MM.1S (cell line): ENCODE measurements around the gene GAS2L1.

Experiments
- DNase-seq: peaks from one replicate; pipeline ENCODE4 v3.0.0-alpha.2; 2015
- H2AFZ ChIP-seq: fragments of 300-600 bp; sonication (generic); 2 replicates; pipeline ENCODE4 v1.6.0; 2016; ENCODE audit warnings: antibody characterized with exemption, low read length
- H3F3A ChIP-seq: fragments of 300-600 bp; sonication (generic); 2 replicates; pipeline ENCODE4 v1.6.1; 2016; ENCODE audit warnings: mild to moderate bottlenecking, antibody characterized with exemption, low read length, moderate library complexity, mixed read lengths; ENCODE audit not compliant: insufficient read depth
- H3K27ac ChIP-seq: fragments of 300-600 bp; sonication (generic); 2 replicates; pipeline ENCODE4 v1.5.1; 2016; ENCODE audit warnings: mild to moderate bottlenecking, low read length
- H3K27me3 ChIP-seq: fragments of 300-600 bp; sonication (generic); replicated peaks from 2 replicates; pipeline ENCODE4 v1.6.0; 2016; ENCODE audit warnings: low read length; ENCODE audit not compliant: insufficient read depth
- H3K36me3 ChIP-seq: fragments of 300-600 bp; sonication (generic); replicated peaks from 2 replicates; pipeline ENCODE4 v1.6.1; 2016; ENCODE audit warnings: mild to moderate bottlenecking, low read length, mixed read lengths; ENCODE audit not compliant: insufficient read depth
- H3K4me1 ChIP-seq: fragments of 300-600 bp; sonication (generic); 2 replicates; pipeline ENCODE4 v1.6.1; 2016; ENCODE audit warnings: low read length, mixed read lengths
- H3K4me2 ChIP-seq: fragments of 300-600 bp; sonication (generic); 2 replicates; pipeline ENCODE4 v1.6.0; 2016; ENCODE audit warnings: low read depth, low read length
- H3K4me3 ChIP-seq: fragments of 300-600 bp; sonication (generic); 2 replicates; pipeline ENCODE4 v1.5.1; 2016; ENCODE audit warnings: low read length, mixed read lengths
- H3K79me2 ChIP-seq: fragments of 300-600 bp; sonication (generic); 2 replicates; pipeline ENCODE4 v1.6.1; 2016; ENCODE audit warnings: mixed run types, low read length, mixed read lengths
- H3K9ac ChIP-seq: fragments of 300-600 bp; sonication (generic); 2 replicates; pipeline ENCODE4 v1.6.1; 2016; ENCODE audit warnings: low read length, mixed read lengths
- H3K9me2 ChIP-seq: fragments of 300-600 bp; sonication (generic); replicated peaks from 2 replicates; pipeline ENCODE4 v1.6.1; 2016; ENCODE audit warnings: mild to moderate bottlenecking, low read length, mixed read lengths; ENCODE audit not compliant: insufficient read depth
- H3K9me3 ChIP-seq: fragments of 300-600 bp; sonication (generic); replicated peaks from 2 replicates; pipeline ENCODE4 v1.6.1; 2016; ENCODE audit warnings: mild to moderate bottlenecking, low read length, mixed read lengths; ENCODE audit not compliant: insufficient read depth
- H4K20me1 ChIP-seq: fragments of 300-600 bp; sonication (generic); 2 replicates; pipeline ENCODE4 v1.6.1; 2016; ENCODE audit warnings: mild to moderate bottlenecking, low read length, moderate library complexity, mixed read lengths; ENCODE audit not compliant: insufficient read depth
- CTCF ChIP-seq: fragments of 300-600 bp; sonication (generic); IDR thresholded peaks from 2 replicates; pipeline ENCODE4 v1.5.1; 2016; ENCODE audit warnings: antibody characterized with exemption, low read length, mixed read lengths
- EZH2 ChIP-seq: fragments of 300-600 bp; sonication (generic); optimal IDR thresholded peaks from 2 replicates; pipeline ENCODE3; 2017; ENCODE audit warnings: low read depth, mild to moderate bottlenecking, antibody characterized with exemption, low read length, mixed read lengths
- EZH2phosphoT487 ChIP-seq: fragments of 300-600 bp; sonication (generic); IDR thresholded peaks from 2 replicates; pipeline ENCODE4 v1.6.1; 2018; ENCODE audit warnings: antibody characterized with exemption, low read length

The GAS2L1 gene

GRCh38 chr22:29342177-29342576 is 35.7 kb downstream of the GAS2L1 start:
- Histone ChIP-seq H3K9me2 (no peaks in the 10 kb centered on the region), H3K4me2 (no peak overlapping the region)
- no peak for DNase-seq

GRCh38 chr22:29342577-29343312 is 36.3 kb downstream of the GAS2L1 start:
- no peak for DNase-seq
- H3K9me2 ChIP-seq, result no peaks in the 10 kb centered on the region
- TF ChIP-seq EZH2 (no peak), CTCF (no peak), EZH2phosphoT487 (no peak)
- H3K9ac ChIP-seq, result no peak overlapping the region
- H3K4me1 ChIP-seq, result no peaks in the 10 kb centered on the region
- no peaks in the 10 kb centered on the region for H4K20me1 ChIP-seq
- H3F3A ChIP-seq, result no peaks in the 10 kb centered on the region
- H3K9me3 ChIP-seq, result no peaks in the 10 kb centered on the region
- no peak overlapping the region for H2AFZ ChIP-seq
- no peaks in the 10 kb centered on the region for H3K79me2 ChIP-seq
- H3K4me3 ChIP-seq, result no peak overlapping the region
- H3K36me3 ChIP-seq, result 0 out of 2 replicates have a peak, but pooled peaks cover 3% of the 10 kb centered on the region
- no peaks in the 10 kb centered on the region for H3K27me3 ChIP-seq
- no peak overlapping the region for H3K4me2 ChIP-seq
- H3K27ac ChIP-seq, result no peak overlapping the region

More at GRCh38 chr22:29342177-29342576, 35.7 kb downstream of the GAS2L1 start:
- no peak overlapping the region for H3K27ac ChIP-seq
- H3K4me3 ChIP-seq, result no peak overlapping the region
- H3F3A ChIP-seq, result no peaks in the 10 kb centered on the region
- no peaks in the 10 kb centered on the region for H3K79me2 ChIP-seq
- H3K9ac ChIP-seq, result no peak overlapping the region
- H3K4me1 ChIP-seq, result no peaks in the 10 kb centered on the region
- TF ChIP-seq EZH2phosphoT487 (no peak), EZH2 (no peak), CTCF (no peak)
- H3K27me3 ChIP-seq, result no peaks in the 10 kb centered on the region
- no peaks in the 10 kb centered on the region for H3K36me3 ChIP-seq
- no peaks in the 10 kb centered on the region for H3K9me3 ChIP-seq
- H4K20me1 ChIP-seq, result no peaks in the 10 kb centered on the region
- no peak overlapping the region for H2AFZ ChIP-seq

GRCh38 chr22:29343313-29343805 is 36.9 kb downstream of the GAS2L1 start:
- no peak overlapping the region for H3K4me3 ChIP-seq
- 0 out of 2 replicates have a peak, but pooled peaks cover 6% of the 10 kb centered on the region for H3K36me3 ChIP-seq
- no peaks in the 10 kb centered on the region for H3K79me2 ChIP-seq
- no peak for DNase-seq
- H3K9ac ChIP-seq, result no peak overlapping the region
- TF ChIP-seq EZH2 (no peak), EZH2phosphoT487 (no peak), CTCF (no peak)
- H2AFZ ChIP-seq, result no peak overlapping the region
- no peak overlapping the region for H3K27ac ChIP-seq
- H3K9me2 ChIP-seq, result no peaks in the 10 kb centered on the region
- H3K27me3 ChIP-seq, result no peaks in the 10 kb centered on the region
- no peaks in the 10 kb centered on the region for H4K20me1 ChIP-seq
- no peaks in the 10 kb centered on the region for H3K4me1 ChIP-seq
- H3F3A ChIP-seq, result no peaks in the 10 kb centered on the region
- H3K9me3 ChIP-seq, result no peaks in the 10 kb centered on the region
- H3K4me2 ChIP-seq, result no peak overlapping the region
